Measurements from ENCODE around the gene PPM1L.

Gene PPM1L

DNA sequence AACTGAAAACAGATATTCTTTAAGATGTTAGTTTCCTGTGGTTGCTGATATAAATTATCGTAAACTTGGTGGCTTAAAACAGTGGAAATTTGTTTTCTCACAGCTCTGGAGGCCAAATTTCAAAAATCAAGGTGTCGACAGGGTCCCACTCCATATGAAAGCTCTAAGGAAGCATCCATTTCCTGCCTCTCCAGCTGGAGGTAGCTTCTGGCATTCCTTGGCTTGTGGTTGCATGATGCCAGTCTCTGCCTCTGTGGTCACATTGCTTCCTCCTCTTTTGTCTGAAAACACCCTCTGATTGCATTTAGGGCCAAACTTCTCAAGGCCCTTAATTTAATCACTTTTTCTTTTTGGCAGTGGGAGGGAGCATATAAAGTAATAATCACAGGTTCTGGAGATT is 96.8 kb downstream of the PPM1L start:
- DNase-seq (ENCODE audit: low read depth, low spot score), result no peak

DNA sequence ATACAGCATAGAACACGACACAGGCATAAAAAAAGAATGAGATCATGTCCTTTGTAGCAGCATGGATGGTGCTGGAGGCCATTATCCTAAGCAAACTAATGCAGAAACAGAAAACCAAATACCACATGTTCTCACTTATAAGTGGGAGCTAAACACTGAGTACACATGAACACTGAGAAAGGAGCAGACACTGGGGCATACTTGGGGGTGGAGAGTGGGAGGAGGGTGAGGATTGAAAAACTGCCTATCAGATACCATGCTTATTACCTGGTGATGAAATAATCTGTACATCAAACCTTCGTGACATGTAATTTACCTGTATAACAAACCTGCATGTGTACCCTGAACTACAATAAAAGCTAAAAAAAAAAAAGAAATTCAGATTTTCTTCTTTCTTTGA is 100.4 kb downstream of the PPM1L start:
- no peak for DNase-seq (ENCODE audit: low read depth, low spot score)

DNA sequence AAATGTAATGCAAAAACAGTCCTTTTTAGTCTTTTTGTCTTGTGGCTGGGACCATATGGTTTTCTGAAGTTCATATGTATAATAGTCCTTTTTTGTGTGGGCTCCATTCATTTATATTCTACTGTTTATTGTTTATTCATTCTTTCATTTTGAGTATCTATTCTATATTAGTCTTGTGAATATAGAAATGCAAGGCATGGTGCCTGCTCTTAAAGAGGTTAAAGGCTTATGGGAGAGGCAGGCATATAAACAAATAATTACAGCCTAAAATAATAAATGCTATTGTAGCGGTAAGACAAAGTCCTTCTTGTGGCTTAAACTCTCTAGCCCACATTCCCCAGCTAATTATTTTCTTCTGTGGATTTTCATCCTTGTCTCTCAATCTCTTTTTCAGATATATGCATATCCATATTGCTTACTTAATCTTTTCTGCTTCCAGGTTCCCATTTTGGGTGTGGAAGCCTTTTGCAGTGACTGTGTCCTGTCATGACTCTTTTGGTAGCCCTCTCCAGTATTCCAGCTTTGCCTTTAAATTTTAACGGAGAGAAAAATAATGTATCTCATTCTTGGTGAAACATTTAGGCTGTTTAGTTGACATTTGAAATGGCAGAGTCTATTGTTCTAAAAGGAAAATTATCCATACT is 101.6 kb downstream of the PPM1L start:
- DNase-seq (ENCODE audit: low read depth, low spot score), result no peak

DNA sequence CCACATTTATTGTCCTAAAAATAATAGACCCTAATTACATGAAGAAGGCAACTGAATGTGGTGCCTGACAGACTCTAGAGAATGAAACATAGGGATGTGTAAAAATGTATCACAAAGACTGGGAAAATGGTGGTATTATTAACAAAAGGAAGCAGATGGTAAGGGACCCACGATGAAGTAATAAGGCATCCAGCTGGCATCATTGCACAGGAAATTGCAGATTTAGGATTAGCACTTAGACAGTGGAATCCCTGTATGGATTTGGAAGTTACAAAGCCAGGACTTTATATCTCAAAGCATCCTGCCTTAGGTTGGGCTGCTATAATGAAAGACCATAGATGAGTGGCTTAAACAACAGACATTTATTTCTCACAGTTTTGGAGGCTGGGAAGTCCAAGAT is 104.3 kb downstream of the PPM1L start:
- DNase-seq (ENCODE audit: low read depth, low spot score), result no peak

DNA sequence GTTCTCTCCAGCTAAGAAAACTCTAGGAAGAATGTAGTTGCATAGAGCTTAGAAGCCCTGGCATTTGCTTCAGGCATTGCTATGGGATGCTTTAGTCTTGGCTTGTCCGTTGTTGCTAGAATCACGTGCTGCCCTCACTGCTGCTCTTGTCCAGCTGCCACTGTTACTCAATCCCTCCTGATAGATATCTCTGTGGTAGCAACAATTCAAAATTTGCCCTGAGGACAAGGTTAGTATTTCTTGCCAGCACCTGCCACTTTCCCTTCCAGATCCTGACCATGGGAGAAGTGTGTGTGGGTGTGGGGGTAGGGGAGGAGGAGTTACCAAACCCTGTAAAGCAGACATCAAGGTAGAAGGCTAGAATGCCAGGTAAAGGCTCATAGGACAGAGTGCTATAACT is 113.8 kb downstream of the PPM1L start:
- DNase-seq (ENCODE audit: low read depth, low spot score), result peak; percentile 66

DNA sequence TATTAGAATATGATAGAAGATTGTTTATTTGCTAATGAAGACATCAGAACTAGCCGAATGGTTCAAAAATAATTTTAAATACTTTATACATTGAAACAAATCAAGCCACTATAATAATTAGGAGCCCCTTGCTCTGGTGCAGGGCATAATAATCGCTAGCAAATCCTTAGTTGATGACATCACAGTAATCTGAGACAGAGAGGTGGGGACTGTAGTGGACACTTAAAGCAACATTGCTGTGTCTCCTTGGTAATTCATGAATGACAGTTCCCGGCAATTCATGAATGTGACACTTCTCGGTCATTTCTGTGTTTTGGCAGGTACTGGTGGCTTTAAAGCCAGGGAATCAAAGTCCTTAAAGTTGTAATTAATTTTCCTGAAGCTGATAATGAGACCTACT is 114.3 kb downstream of the PPM1L start:
- no peak for DNase-seq (ENCODE audit: low read depth, low spot score)

DNA sequence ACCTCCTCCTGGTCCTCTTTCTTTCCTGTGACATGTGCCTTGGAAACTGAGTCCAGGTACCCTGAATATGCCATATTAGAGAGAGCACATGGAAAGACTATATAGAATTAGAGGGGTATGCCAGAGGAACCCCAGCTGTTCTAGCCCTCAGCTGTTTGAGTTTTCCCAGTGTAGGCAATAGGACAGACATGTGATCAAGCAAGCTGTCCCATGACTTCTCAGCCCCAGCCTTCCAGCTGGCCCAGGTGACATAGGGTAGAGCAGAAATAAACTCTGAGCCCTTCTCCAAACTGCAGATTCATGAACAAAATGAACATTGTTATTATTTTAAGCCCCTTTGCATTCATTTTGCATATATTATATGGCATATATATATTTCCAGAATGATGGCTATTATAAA is 118.7 kb downstream of the PPM1L start:
- no peak for DNase-seq (ENCODE audit: low read depth, low spot score)

DNA sequence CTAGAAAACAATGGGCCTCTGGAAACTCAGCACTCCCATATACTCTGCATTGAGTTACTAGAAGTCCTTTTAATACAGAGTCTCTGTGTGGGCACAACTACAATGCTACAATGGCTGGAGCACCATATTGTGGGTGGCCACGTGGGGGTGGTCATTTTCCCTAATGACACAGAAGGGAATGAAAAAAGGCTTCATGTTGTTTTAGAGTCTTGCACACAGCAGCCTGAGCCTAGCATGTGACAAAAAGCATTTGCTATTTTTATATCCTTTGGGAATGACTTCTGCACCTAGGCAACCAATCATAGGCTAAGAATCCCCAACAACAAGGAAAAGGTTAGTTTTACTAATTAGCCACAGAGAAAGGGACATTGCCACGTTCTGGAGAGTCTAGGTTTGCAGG is 120.6 kb downstream of the PPM1L start:
- no peak for DNase-seq (ENCODE audit: low read depth, low spot score)

DNA sequence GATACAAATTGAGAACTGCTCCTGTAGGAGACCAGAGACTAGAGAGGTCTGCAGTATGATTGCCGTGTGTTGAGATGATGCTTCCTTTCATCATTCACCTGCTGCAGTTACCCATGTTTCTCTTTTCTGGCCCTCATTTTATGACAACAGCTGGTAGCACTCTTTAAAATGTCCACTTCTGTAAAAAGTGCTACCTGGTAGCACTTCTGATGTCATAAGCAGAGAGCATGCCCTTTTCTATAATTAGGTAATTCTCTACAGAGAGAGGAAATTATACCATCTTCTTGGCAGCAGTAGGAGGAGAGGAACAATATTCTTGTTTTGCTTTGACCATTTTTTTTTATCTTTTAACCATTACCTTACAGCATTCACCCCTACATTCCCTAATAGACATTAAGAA is 123.8 kb downstream of the PPM1L start:
- no peak for DNase-seq (ENCODE audit: low read depth, low spot score)

DNA sequence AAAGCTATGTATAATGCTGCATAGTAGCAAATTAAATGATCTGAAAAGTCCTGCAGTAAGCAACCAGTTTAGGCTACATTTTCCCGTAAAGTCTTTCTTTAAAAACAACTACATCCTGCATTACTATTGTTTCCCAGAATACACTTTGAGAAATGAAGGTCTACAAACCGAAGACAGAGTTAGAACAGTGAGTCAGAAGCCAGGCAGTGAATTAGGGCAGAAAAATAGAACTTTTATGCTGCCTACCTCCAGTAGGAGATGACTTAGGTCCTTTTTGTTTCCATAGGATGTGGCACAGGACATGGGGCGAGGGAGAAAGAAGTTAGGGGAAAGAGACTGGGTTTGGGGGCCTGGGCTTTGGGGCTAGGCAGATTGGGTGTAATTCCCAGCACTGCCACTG is 127.3 kb downstream of the PPM1L start:
- DNase-seq (ENCODE audit: low read depth, low spot score), result no peak

DNA sequence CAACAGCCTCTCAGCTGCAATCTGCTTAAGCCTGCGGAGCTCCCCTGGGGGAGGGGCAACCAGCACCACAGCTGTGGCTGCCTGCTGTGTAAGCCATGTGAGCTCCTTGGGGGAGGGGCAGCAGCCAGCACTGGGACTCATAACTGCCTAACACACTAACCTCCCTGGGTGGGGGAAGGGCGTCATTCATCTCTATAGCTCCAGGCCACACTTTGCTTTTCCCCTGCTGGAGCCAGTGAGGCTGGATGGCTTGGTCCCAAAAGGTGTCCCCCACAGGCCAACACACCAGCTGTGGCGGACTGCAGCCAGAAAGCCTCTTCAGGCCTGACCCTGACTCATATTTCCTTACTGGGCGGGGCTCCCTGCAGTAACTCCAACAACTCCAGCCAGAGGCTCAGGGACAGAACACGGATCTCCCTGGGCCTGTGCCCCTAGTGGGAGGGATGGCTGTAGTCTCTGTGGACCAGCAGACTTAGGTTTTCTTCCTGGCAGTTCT is 129.8 kb downstream of the PPM1L start:
- DNase-seq (ENCODE audit: low read depth, low spot score), result peak; percentile 98

DNA sequence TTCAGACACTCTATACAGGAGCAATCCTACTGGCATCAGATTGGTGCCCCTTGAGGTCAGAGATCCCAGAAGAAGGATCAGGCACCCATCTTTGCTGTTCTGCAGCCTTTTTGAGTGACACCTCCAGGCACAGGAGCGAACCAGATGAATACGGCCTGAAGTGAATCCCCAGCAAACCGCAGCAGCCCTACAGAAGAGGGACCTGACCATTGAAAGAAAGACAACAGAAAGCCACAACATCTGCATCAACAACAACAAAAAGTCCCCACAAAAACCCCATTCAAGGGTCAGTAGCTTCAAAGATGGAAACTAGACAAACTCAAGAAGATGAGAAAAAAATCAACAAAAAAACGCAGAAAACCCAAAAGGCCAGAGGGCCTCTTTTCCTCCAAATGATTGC is 130.4 kb downstream of the PPM1L start:
- DNase-seq (ENCODE audit: low read depth, low spot score), result no peak

DNA sequence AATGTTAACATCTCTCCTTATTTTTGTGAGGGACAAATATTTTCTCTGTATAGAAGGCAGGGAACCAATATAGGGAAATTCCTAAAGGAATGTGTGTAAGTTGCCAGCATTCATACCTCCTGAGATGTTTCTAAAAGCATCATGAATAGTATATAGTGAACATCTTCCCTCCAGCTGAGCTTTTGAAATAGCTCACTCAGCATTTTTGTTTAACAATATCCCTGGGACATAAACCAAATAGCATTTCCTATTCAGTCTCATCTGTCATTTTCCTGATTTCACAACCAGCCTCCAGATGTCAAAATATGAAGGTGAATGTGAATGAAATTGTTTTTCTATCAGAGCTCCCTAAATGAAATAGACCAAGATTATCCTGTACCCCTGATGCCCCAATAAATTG is 137.2 kb downstream of the PPM1L start:
- no peak for DNase-seq (ENCODE audit: low read depth, low spot score)

DNA sequence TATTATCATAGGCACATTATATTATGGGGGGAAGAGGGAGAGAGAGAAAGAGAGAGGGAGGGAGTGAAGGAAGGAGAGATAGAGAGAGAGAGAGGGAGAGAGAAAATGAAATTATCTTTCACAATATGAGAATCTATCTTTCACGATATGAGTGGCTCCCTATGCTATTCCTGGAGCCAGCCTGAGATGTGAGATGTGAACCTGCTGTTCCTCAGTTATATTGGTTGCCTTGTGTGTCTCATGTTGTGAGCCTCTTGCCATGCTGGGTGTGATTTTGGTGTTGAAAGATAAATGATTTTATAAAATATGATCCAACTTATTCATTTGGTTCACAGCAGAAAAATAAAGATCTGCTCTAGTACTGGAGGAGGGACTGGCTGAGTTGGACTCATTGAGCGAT is 148.7 kb downstream of the PPM1L start:
- no peak for DNase-seq (ENCODE audit: low read depth, low spot score)

DNA sequence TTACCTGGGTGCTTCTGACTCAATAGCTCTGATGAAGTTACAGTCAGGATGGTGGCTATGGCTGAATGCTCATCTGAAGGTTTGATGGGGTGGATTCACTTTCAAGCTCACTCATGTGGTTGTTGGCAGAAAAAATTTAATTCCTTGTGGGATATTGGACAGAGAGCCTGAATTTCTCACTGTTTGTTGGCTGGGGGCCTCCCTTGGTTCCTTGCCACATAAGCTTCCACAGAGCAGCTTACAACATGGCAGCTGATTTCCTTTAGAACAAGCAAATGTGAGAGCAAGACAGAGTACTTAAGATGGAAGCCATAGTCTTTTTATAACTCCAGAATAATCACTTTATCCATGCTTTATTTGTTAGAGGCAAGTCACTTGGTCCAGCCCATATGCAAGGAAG is 150.6 kb downstream of the PPM1L start:
- no peak for DNase-seq (ENCODE audit: low read depth, low spot score)

DNA sequence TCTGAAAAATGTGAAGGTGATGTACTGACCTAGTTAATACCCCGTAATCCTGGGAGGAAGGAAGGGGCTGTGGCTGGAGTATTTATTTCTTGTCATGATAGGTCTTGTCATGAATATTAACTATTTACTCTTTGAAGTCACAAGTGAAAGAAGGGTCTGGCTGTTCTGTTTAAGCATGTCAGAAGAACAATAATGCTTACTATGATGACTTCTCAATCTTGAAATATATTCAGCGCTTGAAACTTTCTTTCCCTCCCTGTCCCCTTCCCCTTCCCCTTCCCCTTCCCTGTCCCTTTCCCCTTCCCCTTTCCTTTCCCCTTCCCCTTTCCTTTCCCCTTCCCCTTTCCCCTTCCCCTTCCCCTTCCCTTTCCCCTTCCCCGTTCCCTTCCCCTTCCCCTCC is 153.9 kb downstream of the PPM1L start:
- no peak for DNase-seq (ENCODE audit: low read depth, low spot score)

DNA sequence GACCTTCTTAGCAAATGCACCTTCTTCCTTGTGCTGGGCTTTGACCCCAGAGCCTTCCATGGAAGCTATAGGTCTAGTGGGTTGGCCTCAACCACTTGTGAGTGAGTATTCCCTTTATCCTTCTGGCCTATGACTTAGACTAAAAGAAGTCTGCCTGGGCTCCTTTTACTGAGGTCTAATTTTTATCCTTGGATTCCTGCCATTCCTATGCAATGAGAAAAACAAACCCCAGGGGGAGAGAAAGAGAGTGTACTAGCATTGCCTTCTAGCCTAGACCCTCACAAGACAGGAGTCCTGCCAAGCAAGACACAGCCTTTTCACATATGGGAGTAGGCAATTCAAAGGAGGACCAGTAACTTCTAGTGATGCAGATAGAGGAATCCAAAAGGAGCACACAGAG is 155.4 kb downstream of the PPM1L start:
- peak; percentile 32 for DNase-seq (ENCODE audit: low read depth, low spot score)

DNA sequence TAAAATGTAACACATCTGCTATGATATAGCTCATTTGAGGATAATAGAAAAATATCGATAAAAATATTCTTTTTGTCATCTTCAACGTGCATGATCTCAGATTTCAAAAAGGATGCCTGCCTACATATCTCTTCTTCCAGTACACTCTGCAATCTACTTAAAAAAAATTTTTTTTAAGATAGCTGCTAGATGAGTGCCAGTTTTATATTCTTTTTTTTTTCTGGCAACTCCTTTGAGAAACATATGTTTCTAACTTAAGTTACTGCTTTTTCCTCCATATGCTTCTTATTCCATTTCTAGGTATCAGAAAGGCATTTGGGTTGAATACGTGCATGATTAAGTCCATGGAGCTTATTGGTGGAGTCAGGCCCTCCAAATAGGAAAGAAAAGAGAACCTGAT is 160.4 kb downstream of the PPM1L start:
- DNase-seq (ENCODE audit: low read depth, low spot score), result no peak

DNA sequence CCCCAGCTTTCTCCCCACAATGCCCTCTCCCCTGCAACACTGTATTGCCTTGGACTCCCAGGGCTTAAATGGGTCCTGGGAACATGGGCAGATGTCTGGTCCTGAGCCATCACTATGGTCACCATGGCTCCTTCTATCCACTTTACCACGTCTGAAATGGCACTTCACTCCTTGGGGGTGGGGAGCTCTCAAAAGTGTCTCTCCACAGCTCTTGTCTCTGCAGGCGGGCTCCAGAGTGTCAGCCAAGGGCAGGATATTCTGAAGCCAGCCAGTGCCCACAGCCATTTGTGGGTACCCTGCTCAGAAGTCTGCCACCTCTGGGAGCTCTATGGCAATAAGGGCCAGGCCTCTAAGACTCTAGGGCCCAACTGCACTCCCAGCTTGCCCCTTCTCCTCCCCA is 163.9 kb downstream of the PPM1L start:
- DNase-seq (ENCODE audit: low read depth, low spot score), result no peak

DNA sequence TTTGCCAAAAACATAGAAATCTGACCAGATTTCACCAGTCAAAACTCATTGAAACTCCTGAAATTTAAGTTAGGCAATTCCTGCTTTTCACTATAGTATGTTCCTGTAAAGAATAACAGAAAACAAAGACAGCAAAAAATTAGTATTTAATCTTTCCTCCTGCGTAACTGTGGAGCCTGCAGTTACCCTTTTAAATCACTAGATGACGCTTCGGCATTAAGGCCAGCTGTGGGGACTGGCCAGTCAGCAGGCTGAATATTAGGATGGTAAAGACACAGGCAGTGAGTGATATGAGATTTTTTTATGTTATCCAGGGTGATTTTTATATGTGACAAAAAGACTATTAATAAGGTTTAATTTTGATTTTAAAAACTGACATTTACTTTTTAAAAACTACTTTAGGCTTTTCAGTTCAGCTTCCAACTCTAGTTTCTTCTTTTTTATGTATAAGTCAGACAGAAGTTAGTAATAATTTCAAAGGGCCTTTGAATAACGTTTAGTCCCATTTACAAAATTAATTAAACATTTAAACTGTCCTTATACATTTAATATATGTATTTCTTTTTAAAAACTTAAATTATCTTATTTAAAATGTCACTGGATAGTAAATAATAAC is 165.1 kb downstream of the PPM1L start:
- no peak for DNase-seq (ENCODE audit: low read depth, low spot score)

DNA sequence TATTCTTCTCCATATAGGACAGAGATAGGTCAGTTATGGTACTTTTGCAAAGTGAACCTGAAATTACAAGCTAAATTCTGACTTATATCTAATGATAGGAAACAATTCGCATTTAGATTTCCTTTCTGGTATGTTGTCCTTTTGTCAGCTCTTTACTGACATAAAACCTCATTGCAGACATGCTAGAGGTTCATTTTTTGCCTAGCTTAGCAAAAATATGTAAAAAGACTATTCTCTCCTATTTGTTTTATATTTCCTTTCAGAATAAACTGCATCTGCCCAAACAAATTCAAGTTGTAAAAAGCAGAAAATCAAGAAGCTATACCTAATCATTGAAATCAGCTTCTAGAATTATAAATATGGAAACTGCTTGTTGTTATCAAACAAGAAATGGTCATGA is 168.7 kb downstream of the PPM1L start:
- DNase-seq (ENCODE audit: low read depth, low spot score), result no peak

DNA sequence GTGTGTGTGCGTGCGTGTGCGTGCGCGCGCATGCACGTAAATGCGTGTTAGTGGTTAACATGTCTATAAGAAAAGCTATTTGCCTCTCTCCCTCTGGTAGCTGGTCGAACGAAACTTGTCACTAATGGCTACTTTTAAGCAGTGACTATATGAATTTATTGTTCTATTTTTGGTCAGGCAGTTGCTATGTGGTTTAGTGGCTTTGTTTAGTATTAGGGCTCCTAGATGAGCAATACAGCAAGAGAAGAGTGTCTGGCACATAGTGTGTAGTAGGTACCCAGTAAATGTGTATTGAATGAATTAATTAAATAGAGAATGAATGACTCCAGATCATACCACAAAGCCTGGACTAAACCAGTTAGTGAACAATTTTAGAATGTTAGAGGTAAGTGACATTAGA is 171.6 kb downstream of the PPM1L start:
- DNase-seq (ENCODE audit: low read depth, low spot score), result no peak

DNA sequence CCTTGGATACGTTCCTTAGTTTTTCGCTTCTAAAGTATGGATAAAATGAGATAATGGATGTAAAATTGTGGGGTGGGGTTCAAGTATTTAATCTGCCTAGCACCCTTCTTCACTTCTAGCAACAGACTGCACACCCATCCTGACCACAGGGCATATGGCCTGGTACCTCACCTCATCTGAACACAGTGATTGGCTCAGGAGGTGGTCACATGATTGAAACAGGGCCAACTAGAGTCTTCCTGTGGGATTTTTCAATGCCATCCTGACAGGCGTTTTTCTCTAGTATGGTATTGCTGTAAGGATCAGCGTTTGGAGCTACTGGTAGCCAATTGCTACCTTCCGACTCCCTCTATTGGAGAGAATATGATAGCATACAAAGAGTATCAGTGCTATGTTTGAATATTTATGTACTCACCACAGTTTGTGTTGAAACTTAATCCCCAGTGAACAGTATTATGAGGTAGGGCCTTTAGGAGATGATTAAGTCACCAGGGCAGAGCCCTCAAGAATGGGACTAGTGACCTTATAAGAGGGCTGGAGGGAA is 172.2 kb downstream of the PPM1L start:
- DNase-seq (ENCODE audit: low read depth, low spot score), result no peak

DNA sequence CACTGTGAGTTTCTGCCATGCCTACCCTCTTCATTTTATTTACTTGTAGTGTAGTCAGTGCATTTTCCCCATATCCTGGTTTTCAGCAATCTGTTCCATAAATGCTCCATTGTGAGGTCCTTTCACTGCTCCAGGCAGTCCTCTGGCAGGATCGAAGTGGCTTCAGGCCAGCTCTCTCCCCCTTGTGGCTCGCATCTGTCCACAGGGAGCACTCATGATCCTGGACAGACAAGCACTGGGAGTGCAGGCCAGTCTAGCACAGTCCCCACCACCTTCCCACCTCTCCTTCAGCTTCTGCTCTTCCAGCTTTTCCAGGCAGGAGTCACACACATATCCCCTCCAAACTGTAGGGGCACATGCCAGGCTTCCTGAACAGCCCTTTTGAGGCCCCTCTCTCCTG is 173.6 kb downstream of the PPM1L start:
- DNase-seq (ENCODE audit: low read depth, low spot score), result peak; percentile 40
